OCI-LY3 (cell line): ENCODE data around the gene TAS2R50.

ENCODE experiments used
- H2AFZ ChIP-seq: fragments of 200-600, 300-600 bp; shearing (Covaris generic); 2 replicates; pipeline ENCODE4 v1.6.0; 2014; ENCODE audit warnings: antibody characterized with exemption, low read depth, low read length
- H3K27ac ChIP-seq: fragments of 200-600, 300-600 bp; sonication (generic); 2 replicates; pipeline ENCODE4 v1.5.1; 2014; ENCODE audit warnings: mild to moderate bottlenecking, low read length, moderate library complexity, mixed read lengths
- H3K27me3 ChIP-seq: fragments of 200-600, 300-600 bp; sonication (generic); 2 replicates; pipeline ENCODE4 v1.6.1; 2014; ENCODE audit warnings: low read depth, low read length, mixed read lengths
- H3K36me3 ChIP-seq: fragments of 200-600, 300-600 bp; sonication (generic); replicated peaks from 2 replicates; pipeline ENCODE3; 2014; ENCODE audit warnings: low read depth, low read length, mixed read lengths
- H3K4me1 ChIP-seq: fragments of 300-600, 200-600 bp; sonication (generic); 2 replicates; pipeline ENCODE4 v1.6.1; 2014; ENCODE audit warnings: low read length, mixed read lengths
- H3K4me2 ChIP-seq: fragments of 200-600, 300-600 bp; sonication (generic); 2 replicates; pipeline ENCODE4 v1.6.1; 2014; ENCODE audit warnings: low read length, mixed read lengths
- H3K4me3 ChIP-seq: fragments of 300-600, 200-600 bp; sonication (generic); 2 replicates; pipeline ENCODE4 v1.5.1; 2014; ENCODE audit warnings: antibody characterized with exemption, mild to moderate bottlenecking, low read length, moderate library complexity
- H3K79me2 ChIP-seq: fragments of 300-600, 200-600 bp; shearing (Covaris generic); 2 replicates; pipeline ENCODE4 v1.6.1; 2014; ENCODE audit warnings: mild to moderate bottlenecking, low read length, mixed read lengths
- H3K9ac ChIP-seq: fragments of 300-600, 200-600 bp; shearing (Covaris generic); 2 replicates; pipeline ENCODE4 v1.6.0; 2014; ENCODE audit warnings: mild to moderate bottlenecking, low read length, moderate library complexity
- H3K9me3 ChIP-seq: fragments of 200-600, 300-600 bp; shearing (Covaris generic); 2 replicates; pipeline ENCODE4 v1.6.1; 2014; ENCODE audit warnings: low read length, mixed read lengths; ENCODE audit not compliant: insufficient read depth
- H4K20me1 ChIP-seq: fragments of 200-600, 300-600 bp; sonication (generic); 2 replicates; pipeline ENCODE4 v1.6.1; 2016; ENCODE audit warnings: low read length, mixed read lengths; ENCODE audit not compliant: insufficient read depth
- CTCF ChIP-seq: fragments of 200-600, 300-600 bp; sonication (generic); IDR thresholded peaks from 2 replicates; pipeline ENCODE4 v1.5.1; 2014; ENCODE audit warnings: antibody characterized with exemption, low read length, low read depth
- EZH2phosphoT487 ChIP-seq: fragments of 200-600 bp; shearing (Covaris generic); IDR thresholded peaks from 2 replicates; pipeline ENCODE4 v1.6.1; 2018; ENCODE audit warnings: antibody characterized with exemption, mixed run types, low read depth

Gene TAS2R50

DNA sequence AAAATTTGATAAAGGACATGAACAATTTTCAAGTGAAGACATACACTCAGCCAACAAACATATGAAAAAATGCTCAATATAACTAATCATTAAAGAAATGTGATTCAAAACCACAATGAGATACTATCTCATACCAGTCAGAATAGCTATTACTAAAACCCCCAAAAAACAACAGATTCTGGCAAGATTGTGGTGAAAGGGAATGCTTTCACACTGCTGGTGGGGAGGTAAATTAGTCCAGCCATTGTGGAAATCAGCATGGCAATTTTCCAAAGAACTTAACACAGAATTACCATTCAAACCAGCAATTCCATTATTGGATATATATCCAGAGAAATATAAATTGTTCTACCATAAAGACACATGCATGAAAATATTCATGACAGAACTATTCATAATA is 29.0 kb downstream of the TAS2R50 start:
- no peak overlapping the region for H3K9ac ChIP-seq
- H3K4me2 ChIP-seq: no peak overlapping the region
- H3K79me2 ChIP-seq: peaks cover 12% of the 10 kb centered on the region; the same call in 1 of the 2 replicates
- H3K36me3 ChIP-seq: no peaks in the 10 kb centered on the region
- H3K4me1 ChIP-seq: peaks cover 8% of the 10 kb centered on the region
- TF ChIP-seq CTCF: no peak
- TF ChIP-seq EZH2phosphoT487: no peak
- no peaks in the 10 kb centered on the region for H3K27me3 ChIP-seq
- no peak overlapping the region for H3K27ac ChIP-seq
- H4K20me1 ChIP-seq: peaks cover 7% of the 10 kb centered on the region; the same call in 1 of the 2 replicates
- H3K4me3 ChIP-seq: no peak overlapping the region
- H3K9me3 ChIP-seq: no peaks in the 10 kb centered on the region
- H2AFZ ChIP-seq: no peak overlapping the region

- Histone ChIP-seq H3K4me3 (no peak overlapping the region), H3K36me3 (no peaks in the 10 kb centered on the region), H3K4me2 (no peak overlapping the region), H3K27me3 (no peaks in the 10 kb centered on the region), H3K79me2 (peaks cover 12% of the 10 kb centered on the region; the same call in 1 of the 2 replicates), H3K27ac (no peak overlapping the region), H3K9ac (no peak overlapping the region), H3K9me3 (no peaks in the 10 kb centered on the region), H3K4me1 (peaks cover 8% of the 10 kb centered on the region), H2AFZ (no peak overlapping the region), H4K20me1 (peaks cover 7% of the 10 kb centered on the region; the same call in 1 of the 2 replicates)
- TF ChIP-seq EZH2phosphoT487 (no peak), CTCF (no peak)
Measured at GRCh38 chr12:10956085-10956484, 30.6 kb downstream of the TAS2R50 start.

DNA sequence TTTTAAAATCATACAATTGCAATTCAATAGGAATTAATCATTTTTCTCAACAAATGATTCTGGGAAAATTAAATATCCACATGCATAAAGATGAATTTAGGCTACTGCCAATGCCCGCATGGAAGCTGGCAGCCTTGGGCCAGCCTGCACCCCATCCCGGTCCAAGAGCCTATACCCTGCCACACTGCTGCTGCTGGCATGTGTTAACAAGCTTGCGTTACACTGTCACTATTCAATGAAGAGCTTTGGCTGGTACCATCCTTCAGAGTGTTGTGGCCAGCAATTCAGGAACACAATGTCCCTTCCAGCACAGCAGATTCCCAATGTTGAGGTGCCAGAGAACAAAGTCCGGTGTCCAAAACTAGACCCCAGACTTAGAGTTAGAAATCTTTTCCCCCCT is 34.1 kb downstream of the TAS2R50 start:
- Histone ChIP-seq H3K9ac (no peak overlapping the region), H3K79me2 (peaks cover 12% of the 10 kb centered on the region; the same call in 1 of the 2 replicates), H3K4me1 (peaks cover 8% of the 10 kb centered on the region), H3K4me3 (no peak overlapping the region), H3K9me3 (no peaks in the 10 kb centered on the region), H3K27ac (no peak overlapping the region), H3K27me3 (no peaks in the 10 kb centered on the region), H3K4me2 (no peak overlapping the region), H2AFZ (no peak overlapping the region), H4K20me1 (peaks cover 7% of the 10 kb centered on the region; the same call in 1 of the 2 replicates), H3K36me3 (peaks cover 4% of the 10 kb centered on the region)
- TF ChIP-seq EZH2phosphoT487: no peak
- no peak for TF ChIP-seq CTCF

DNA sequence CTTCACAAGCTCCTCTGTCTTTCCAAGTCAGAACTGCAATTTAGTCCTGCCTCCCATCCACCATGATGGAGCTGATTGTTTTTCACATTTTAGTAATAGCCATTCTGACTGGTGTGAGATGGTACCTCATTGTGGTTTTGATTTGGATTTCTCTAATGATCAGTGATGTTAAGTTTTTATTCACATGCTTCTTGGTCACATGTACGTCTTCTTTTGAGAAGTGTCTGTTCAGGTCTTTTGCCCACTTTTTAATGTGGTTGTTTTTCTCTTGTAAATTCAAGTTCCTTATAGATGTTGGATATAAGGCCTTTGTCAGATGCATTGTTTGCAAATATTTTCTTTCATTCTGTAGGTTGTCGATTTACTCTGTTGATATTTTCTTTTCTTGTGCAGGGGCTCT is 43.5 kb downstream of the TAS2R50 start:
- no peaks in the 10 kb centered on the region for H3K36me3 ChIP-seq
- no peak overlapping the region for H3K9ac ChIP-seq
- TF ChIP-seq EZH2phosphoT487: no peak
- no peak for TF ChIP-seq CTCF
- H2AFZ ChIP-seq: no peak overlapping the region
- no peaks in the 10 kb centered on the region for H3K27me3 ChIP-seq
- no peak overlapping the region for H3K27ac ChIP-seq
- no peaks in the 10 kb centered on the region for H3K9me3 ChIP-seq
- H3K4me3 ChIP-seq: no peak overlapping the region
- H4K20me1 ChIP-seq: no peaks in the 10 kb centered on the region
- no peaks in the 10 kb centered on the region for H3K79me2 ChIP-seq
- no peak overlapping the region for H3K4me2 ChIP-seq
- peaks cover 6% of the 10 kb centered on the region for H3K4me1 ChIP-seq
